CD4-positive, alpha-beta T cell treated with Interleukin-4 for 4 hours (primary cell): ENCODE results near the gene GABRB3.

Experiments
- DNase-seq: peaks from one replicate; pipeline ENCODE4 v3.0.0-alpha.2; 2020

The GABRB3 gene

GRCh38 chr15:26531489-26531888 is 241.4 kb downstream of the GABRB3 start:
- no peak for DNase-seq

DNA sequence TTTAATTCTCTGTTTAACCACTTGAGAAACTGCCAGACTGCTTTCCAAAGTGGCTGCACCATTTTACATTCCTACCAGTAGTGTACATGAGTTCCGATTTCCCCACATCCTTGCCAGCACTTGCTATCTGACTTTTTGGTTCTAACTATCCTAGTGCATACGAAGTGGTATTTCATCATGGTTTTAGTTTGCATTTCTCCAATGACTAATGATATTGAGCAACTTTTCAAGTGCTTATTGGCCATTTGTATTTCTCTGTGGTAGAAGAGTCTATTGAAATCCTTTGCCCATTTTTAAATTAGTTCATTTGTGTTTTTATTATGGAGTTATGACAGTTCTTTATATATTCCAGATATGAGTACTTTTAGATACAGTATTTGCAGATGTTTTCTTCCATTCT is 247.8 kb downstream of the GABRB3 start:
- no peak for DNase-seq

GRCh38 chr15:26521691-26522198 is 251.1 kb downstream of the GABRB3 start:
- DNase-seq, result no peak

- no peak for DNase-seq
Measured at GRCh38 chr15:26521130-26521529, 251.7 kb downstream of the GABRB3 start.

- DNase-seq, result no peak
Measured at GRCh38 chr15:26518885-26519284, 254.0 kb downstream of the GABRB3 start.

- no peak for DNase-seq
Measured at GRCh38 chr15:26516102-26516980, 256.5 kb downstream of the GABRB3 start.

GRCh38 chr15:26504009-26504408 is 268.9 kb downstream of the GABRB3 start:
- DNase-seq, result no peak
